Vagina (tissue), 2 donors: ENCODE results near the gene METTL16. TPM values are rescaled to one million over a fixed set of nuclear protein-coding genes. Genes with fewer than 3 reads are reported as not detected.
"Not testable (repeated sequence)": the region's sequence is repeated elsewhere in the genome, so short reads cannot be mapped to it uniquely, and the experiment has no call there.

ENCODE experiments used
- DNase-seq, 2 donors: peaks; one replicate each; pipeline ENCODE4 v3.0.0-alpha.2; 2017; ENCODE audit errors: extremely low spot score in 2 of 2
- H3K27ac ChIP-seq: fragments of 200-600 bp; sonication (generic); one replicate; pipeline ENCODE4 v1.5.1; 2019
- H3K27me3 ChIP-seq: fragments of 200-600 bp; sonication (generic); one replicate; pipeline ENCODE4 v1.5.1; 2019
- H3K36me3 ChIP-seq, 2 donors: fragments of 200-600 bp; sonication (generic); one replicate each; pipeline ENCODE4 v1.5.1; 2017 to 2019
- H3K4me1 ChIP-seq: fragments of 200-600 bp; sonication (generic); one replicate; pipeline ENCODE4 v1.5.1; 2019
- H3K4me3 ChIP-seq, 2 donors: fragments of 200-600 bp; sonication (generic); 1 replicate in 1 of 2; 2 replicates in 1 of 2; pipeline ENCODE4 v1.5.1; 2016 to 2019
- H3K9me3 ChIP-seq: fragments of 200-600 bp; sonication (generic); one replicate; pipeline ENCODE4 v1.5.1; 2019
- CTCF ChIP-seq, 3 experiments: fragments of 450-650 bp in 2 of 3; fragments of 200-600 bp in 1 of 3; sonication (generic) in 1 of 3; IDR thresholded peaks; one replicate each; pipeline ENCODE4 v1.5.1; 2017 to 2019; ENCODE audit warnings: antibody characterized with exemption in 3 of 3, mild to moderate bottlenecking in 2 of 3, moderate library complexity in 2 of 3
- POLR2A ChIP-seq, 2 donors: fragments of 450-650 bp; IDR thresholded peaks; one replicate each; pipeline ENCODE4 v1.6.1; 2017; ENCODE audit warnings: antibody characterized with exemption in 2 of 2, mild to moderate bottlenecking in 2 of 2, moderate library complexity in 2 of 2
- POLR2AphosphoS5 ChIP-seq, 2 donors: sonication (generic); formaldehyde crosslinking; IDR thresholded peaks; one replicate each; pipeline ENCODE4 v1.9.0; 2017; ENCODE audit warnings: antibody characterized with exemption in 2 of 2, mild to moderate bottlenecking in 2 of 2, low read depth in 1 of 2; ENCODE audit not compliant: insufficient read depth in 1 of 2
- intact Hi-C: fragments of 100-400 bp; cut with DNase I; formaldehyde crosslinking; loops from one replicate; pipeline ENCODE4 v1.15.1; 2023
- total RNA-seq: library from RNA; depleted of rRNA; stranded (reverse); fragments of >200 nt; gene quantifications from one replicate; pipeline ENCODE4 v1.2.3, GENCODE V29; 2016

METTL16 gene
- total RNA-seq, 1 donor from 2014 or later: 30.4 TPM

GRCh38 chr17:2445638-2446037, 66.0 kb downstream of the METTL16 start:
- Histone ChIP-seq H3K4me3 (no peak overlapping the region), H3K36me3 (peaks cover 0 to under 1% of the 10 kb centered on the region in 2 donors), H3K27ac (no peak overlapping the region), H3K27me3 (no peaks in the 10 kb centered on the region), H3K9me3 (no peaks in the 10 kb centered on the region), H3K4me1 (no peaks in the 10 kb centered on the region)
- no peak for DNase-seq
- intact Hi-C loops: no loop called here
- TF ChIP-seq POLR2A (IDR thresholded peaks at IDR 0.05) (no peak), CTCF (IDR thresholded peaks at IDR 0.05) (no peak), POLR2AphosphoS5 (IDR thresholded peaks at IDR 0.05; ENCODE audit: insufficient read depth in 1 of 2, low read depth in 1 of 2) (no peak)

DNA sequence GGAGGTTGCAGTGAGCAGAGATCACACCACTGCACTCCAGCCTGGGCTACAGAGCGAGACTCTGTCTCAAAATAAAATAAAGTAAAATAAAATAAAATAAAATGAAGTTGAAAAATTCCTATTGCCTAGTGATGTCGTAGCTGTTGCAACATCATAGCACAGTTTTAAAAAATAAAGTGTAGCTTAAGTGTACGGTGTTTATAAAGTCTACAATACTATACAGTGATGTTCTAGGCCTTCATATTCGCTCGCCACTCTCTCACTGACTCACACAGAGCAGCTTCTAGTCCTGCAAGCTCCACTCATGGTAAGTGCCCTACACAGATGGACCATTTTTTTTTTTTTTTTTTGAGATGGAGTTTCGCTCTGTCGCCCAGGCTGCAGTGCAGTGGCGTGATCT, 67.3 kb downstream of the METTL16 start:
- no peak for TF ChIP-seq POLR2A (IDR thresholded peaks at IDR 0.05)
- TF ChIP-seq POLR2AphosphoS5 (IDR thresholded peaks at IDR 0.05; ENCODE audit: insufficient read depth in 1 of 2, low read depth in 1 of 2): no peak
- TF ChIP-seq CTCF (IDR thresholded peaks at IDR 0.05): no peak
- no peak for DNase-seq
- intact Hi-C loops: no loop called here

GRCh38 chr17:2442166-2442565, 69.5 kb downstream of the METTL16 start:
- DNase-seq: no peak
- intact Hi-C loops: no loop called here
- Histone ChIP-seq H3K4me1 (no peaks in the 10 kb centered on the region), H3K27ac (no peak overlapping the region), H3K9me3 (no peaks in the 10 kb centered on the region), H3K4me3 (no peak overlapping the region), H3K27me3 (no peaks in the 10 kb centered on the region), H3K36me3 (peaks cover 0 to 29% of the 10 kb centered on the region in 2 donors)
- TF ChIP-seq POLR2A (IDR thresholded peaks at IDR 0.05) (no peak), CTCF (IDR thresholded peaks at IDR 0.05) (no peak), POLR2AphosphoS5 (IDR thresholded peaks at IDR 0.05; ENCODE audit: insufficient read depth in 1 of 2, low read depth in 1 of 2) (no peak)

More for the DNA sequence above, 67.3 kb downstream of the METTL16 start:
- Histone ChIP-seq H3K27ac (no peak overlapping the region), H3K36me3 (peaks cover 0 to 9% of the 10 kb centered on the region in 2 donors), H3K4me1 (no peaks in the 10 kb centered on the region), H3K27me3 (no peaks in the 10 kb centered on the region), H3K4me3 (no peak overlapping the region), H3K9me3 (no peaks in the 10 kb centered on the region)

DNA sequence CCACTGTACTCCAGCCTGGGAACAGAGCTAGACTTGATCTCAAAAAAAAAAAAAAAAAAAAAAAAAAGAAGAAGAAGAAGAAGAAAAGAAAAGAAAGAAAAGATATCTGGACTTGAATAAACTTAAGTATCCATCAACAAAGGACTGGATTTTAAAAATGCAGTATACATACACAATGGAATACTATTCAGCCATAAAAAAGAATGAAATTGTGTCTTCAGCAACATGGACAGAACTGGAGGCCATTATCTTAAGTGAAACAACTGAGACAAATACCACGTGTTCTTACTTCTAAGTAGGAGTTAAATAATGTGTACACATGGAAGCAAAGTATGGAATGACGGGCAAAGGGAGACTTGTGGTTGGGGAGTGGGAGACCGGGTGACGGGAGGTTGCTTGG, 70.8 kb downstream of the METTL16 start:
- H3K4me1 ChIP-seq: no peaks in the 10 kb centered on the region
- no peak for TF ChIP-seq POLR2A (IDR thresholded peaks at IDR 0.05)
- no peak for TF ChIP-seq CTCF (IDR thresholded peaks at IDR 0.05)
- TF ChIP-seq POLR2AphosphoS5 (IDR thresholded peaks at IDR 0.05; ENCODE audit: insufficient read depth in 1 of 2, low read depth in 1 of 2): no peak
- no peaks in the 10 kb centered on the region for H3K27me3 ChIP-seq
- intact Hi-C loops: no loop called here
- no peaks in the 10 kb centered on the region for H3K9me3 ChIP-seq
- no peak overlapping the region for H3K4me3 ChIP-seq
- peaks cover 0 to 40% of the 10 kb centered on the region in 2 donors for H3K36me3 ChIP-seq
- DNase-seq: no peak
- H3K27ac ChIP-seq: no peak overlapping the region

DNA sequence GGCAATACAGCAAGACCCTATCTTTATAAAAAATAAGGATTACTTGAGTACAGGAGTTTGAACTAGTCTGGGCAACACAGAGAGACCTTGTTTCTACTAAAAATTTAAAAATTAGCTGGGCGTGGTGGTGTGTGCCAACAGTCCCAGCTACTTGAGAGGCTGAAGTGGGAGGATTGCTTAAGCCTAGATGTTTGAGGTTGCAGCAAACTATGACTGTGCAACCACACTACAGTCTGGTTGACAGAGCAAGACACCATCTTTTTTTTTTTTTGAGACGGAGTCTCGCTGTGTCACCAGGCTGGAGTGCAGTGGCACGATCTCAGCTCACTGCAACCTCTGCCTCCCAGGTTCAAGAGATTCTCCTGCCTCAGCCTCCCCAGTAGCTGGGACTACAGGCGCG, 71.7 kb downstream of the METTL16 start:
- intact Hi-C loops, H3K4me3 ChIP-seq, H3K9me3 ChIP-seq, H3K4me1 ChIP-seq, H3K27ac ChIP-seq, H3K27me3 ChIP-seq, DNase-seq: not testable (repeated sequence)
- peaks cover 0 to 48% of the 10 kb centered on the region in 2 donors for H3K36me3 ChIP-seq

DNA sequence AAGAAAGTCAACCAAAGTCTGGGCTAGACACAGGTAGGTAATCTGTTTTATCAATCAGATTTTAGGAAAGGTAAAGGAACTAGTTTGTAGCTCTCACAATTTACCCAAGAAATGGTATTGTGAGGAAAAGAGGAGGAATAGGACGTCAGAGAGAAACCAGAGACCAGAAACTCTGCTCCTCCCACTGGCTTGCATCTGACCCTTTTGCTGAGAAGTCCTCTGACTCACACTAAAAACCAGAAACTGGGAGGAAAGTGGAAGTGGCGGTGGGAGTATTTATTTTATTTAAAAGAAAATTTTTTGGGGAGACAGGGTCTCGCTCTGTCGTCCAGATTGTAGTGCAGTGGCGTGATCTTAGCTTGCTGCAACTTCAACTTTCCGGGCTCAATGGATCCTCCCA, 72.9 kb downstream of the METTL16 start:
- Histone ChIP-seq H3K27ac (no peak overlapping the region), H3K36me3 (peaks cover 0 to 48% of the 10 kb centered on the region in 2 donors), H3K4me1 (no peaks in the 10 kb centered on the region), H3K9me3 (no peaks in the 10 kb centered on the region), H3K4me3 (no peak overlapping the region), H3K27me3 (no peaks in the 10 kb centered on the region)
- intact Hi-C loops: no loop called here
- TF ChIP-seq POLR2AphosphoS5 (IDR thresholded peaks at IDR 0.05; ENCODE audit: insufficient read depth in 1 of 2, low read depth in 1 of 2) (no peak), POLR2A (IDR thresholded peaks at IDR 0.05) (no peak), CTCF (IDR thresholded peaks at IDR 0.05) (no peak)
- no peak for DNase-seq
